ENCODE data around the gene ROBO1.

The ROBO1 gene

GRCh38 chr3:79618883-79619282 lies 148.9 kb downstream of the ROBO1 start:
- Histone ChIP-seq H4K20me1 (ENCODE audit: insufficient read depth, low read length) (no peaks in the 10 kb centered on the region), H3K9ac (ENCODE audit: low read depth, low read length) (no peak overlapping the region), H3K79me2 (ENCODE audit: insufficient read depth, low read length) (no peaks in the 10 kb centered on the region), H3K27me3 (ENCODE audit: insufficient read depth, low read length, poor library complexity) (no peaks in the 10 kb centered on the region), H3K36me3 (ENCODE audit: insufficient read depth, low read length) (no peaks in the 10 kb centered on the region), H2AFZ (ENCODE audit: low read depth, low read length) (no peak overlapping the region), H3K4me3 (ENCODE audit: low read depth in 1 of 2, low read length in 2 of 2) (no peak overlapping the region), H3K27ac (ENCODE audit: low read length) (no peak overlapping the region), H3K9me3 (ENCODE audit: insufficient read depth, low read length, severe bottlenecking) (peaks cover 9% of the 10 kb centered on the region), H3K4me1 (ENCODE audit: insufficient read depth, low read length) (no peaks in the 10 kb centered on the region), H3K4me2 (ENCODE audit: insufficient read depth, low read length) (no peak overlapping the region)
- ATAC-seq (ENCODE audit: insufficient read depth, low read depth), result no peak
- no peak for TF ChIP-seq EZH2 (IDR thresholded peaks at IDR 0.05; ENCODE audit: borderline replicate concordance, low read depth, low read length, severe bottlenecking)
- TF ChIP-seq CTCF (IDR thresholded peaks at IDR 0.05; ENCODE audit: borderline replicate concordance, extremely low read depth, low read length, poor library complexity, severe bottlenecking), result no peak
- DNase-seq, result no peak

GRCh38 chr3:79606414-79606813 lies 161.4 kb downstream of the ROBO1 start:
- no peaks in the 10 kb centered on the region for H3K9me3 ChIP-seq (ENCODE audit: insufficient read depth, low read length, severe bottlenecking)
- no peak overlapping the region for H3K4me2 ChIP-seq (ENCODE audit: insufficient read depth, low read length)
- no peaks in the 10 kb centered on the region for H4K20me1 ChIP-seq (ENCODE audit: insufficient read depth, low read length)
- H2AFZ ChIP-seq (ENCODE audit: low read depth, low read length), result no peak overlapping the region
- H3K4me3 ChIP-seq (ENCODE audit: low read depth in 1 of 2, low read length in 2 of 2), result no peak overlapping the region
- H3K36me3 ChIP-seq (ENCODE audit: insufficient read depth, low read length), result no peaks in the 10 kb centered on the region
- H3K9ac ChIP-seq (ENCODE audit: low read depth, low read length), result no peak overlapping the region
- TF ChIP-seq CTCF (IDR thresholded peaks at IDR 0.05; ENCODE audit: borderline replicate concordance, extremely low read depth, low read length, poor library complexity, severe bottlenecking) (no peak), EZH2 (IDR thresholded peaks at IDR 0.05; ENCODE audit: borderline replicate concordance, low read depth, low read length, severe bottlenecking) (no peak)
- no peak for DNase-seq
- no peak for ATAC-seq (ENCODE audit: insufficient read depth, low read depth)
- no peaks in the 10 kb centered on the region for H3K4me1 ChIP-seq (ENCODE audit: insufficient read depth, low read length)
- H3K27ac ChIP-seq (ENCODE audit: low read length), result no peak overlapping the region
- no peaks in the 10 kb centered on the region for H3K27me3 ChIP-seq (ENCODE audit: insufficient read depth, low read length, poor library complexity)
- H3K79me2 ChIP-seq (ENCODE audit: insufficient read depth, low read length), result no peaks in the 10 kb centered on the region

GRCh38 chr3:79604681-79605080 lies 163.1 kb downstream of the ROBO1 start:
- ATAC-seq (ENCODE audit: insufficient read depth, low read depth), result no peak
- TF ChIP-seq CTCF (IDR thresholded peaks at IDR 0.05; ENCODE audit: borderline replicate concordance, extremely low read depth, low read length, poor library complexity, severe bottlenecking), result no peak
- no peak for TF ChIP-seq EZH2 (IDR thresholded peaks at IDR 0.05; ENCODE audit: borderline replicate concordance, low read depth, low read length, severe bottlenecking)

GRCh38 chr3:79602385-79602784 lies 165.4 kb downstream of the ROBO1 start:
- H3K4me2 ChIP-seq (ENCODE audit: insufficient read depth, low read length), result no peak overlapping the region
- H3K9me3 ChIP-seq (ENCODE audit: insufficient read depth, low read length, severe bottlenecking), result no peaks in the 10 kb centered on the region
- no peaks in the 10 kb centered on the region for H3K4me1 ChIP-seq (ENCODE audit: insufficient read depth, low read length)
- H3K36me3 ChIP-seq (ENCODE audit: insufficient read depth, low read length), result no peaks in the 10 kb centered on the region
- no peak overlapping the region for H3K4me3 ChIP-seq (ENCODE audit: low read depth in 1 of 2, low read length in 2 of 2)
- H3K27me3 ChIP-seq (ENCODE audit: insufficient read depth, low read length, poor library complexity), result no peaks in the 10 kb centered on the region
- H3K9ac ChIP-seq (ENCODE audit: low read depth, low read length), result no peak overlapping the region
- no peaks in the 10 kb centered on the region for H4K20me1 ChIP-seq (ENCODE audit: insufficient read depth, low read length)
- no peaks in the 10 kb centered on the region for H3K79me2 ChIP-seq (ENCODE audit: insufficient read depth, low read length)
- no peak for DNase-seq
- no peak overlapping the region for H2AFZ ChIP-seq (ENCODE audit: low read depth, low read length)
- no peak overlapping the region for H3K27ac ChIP-seq (ENCODE audit: low read length)
- TF ChIP-seq EZH2 (IDR thresholded peaks at IDR 0.05; ENCODE audit: borderline replicate concordance, low read depth, low read length, severe bottlenecking) (no peak), CTCF (IDR thresholded peaks at IDR 0.05; ENCODE audit: borderline replicate concordance, extremely low read depth, low read length, poor library complexity, severe bottlenecking) (no peak)
- ATAC-seq (ENCODE audit: insufficient read depth, low read depth), result no peak

More at GRCh38 chr3:79604681-79605080, 163.1 kb downstream of the ROBO1 start:
- Histone ChIP-seq H3K27me3 (ENCODE audit: insufficient read depth, low read length, poor library complexity) (no peaks in the 10 kb centered on the region), H2AFZ (ENCODE audit: low read depth, low read length) (no peak overlapping the region), H3K4me2 (ENCODE audit: insufficient read depth, low read length) (no peak overlapping the region), H3K9me3 (ENCODE audit: insufficient read depth, low read length, severe bottlenecking) (no peaks in the 10 kb centered on the region), H4K20me1 (ENCODE audit: insufficient read depth, low read length) (no peaks in the 10 kb centered on the region), H3K27ac (ENCODE audit: low read length) (no peak overlapping the region), H3K4me3 (ENCODE audit: low read depth in 1 of 2, low read length in 2 of 2) (no peak overlapping the region), H3K36me3 (ENCODE audit: insufficient read depth, low read length) (no peaks in the 10 kb centered on the region), H3K79me2 (ENCODE audit: insufficient read depth, low read length) (no peaks in the 10 kb centered on the region), H3K9ac (ENCODE audit: low read depth, low read length) (no peak overlapping the region), H3K4me1 (ENCODE audit: insufficient read depth, low read length) (no peaks in the 10 kb centered on the region)
- no peak for DNase-seq
